Epithelial cell of esophagus (primary cell): ENCODE data around the gene PLEKHA7.

Source experiments
- DNase-seq: peaks from one replicate; pipeline ENCODE4 v3.0.0; 2010; ENCODE audit warnings: low read depth
- H3K4me3 ChIP-seq: 2 replicates; pipeline ENCODE4 v1.5.1; 2011; ENCODE audit warnings: mild to moderate bottlenecking, low read length, control low read depth
- CTCF ChIP-seq: IDR thresholded peaks from 2 replicates; pipeline ENCODE4 v1.5.1; 2011; ENCODE audit warnings: low read depth, mild to moderate bottlenecking, low read length, control low read depth, inconsistent platforms; ENCODE audit not compliant: insufficient read depth; ENCODE audit errors: missing control alignments

PLEKHA7 gene

DNA sequence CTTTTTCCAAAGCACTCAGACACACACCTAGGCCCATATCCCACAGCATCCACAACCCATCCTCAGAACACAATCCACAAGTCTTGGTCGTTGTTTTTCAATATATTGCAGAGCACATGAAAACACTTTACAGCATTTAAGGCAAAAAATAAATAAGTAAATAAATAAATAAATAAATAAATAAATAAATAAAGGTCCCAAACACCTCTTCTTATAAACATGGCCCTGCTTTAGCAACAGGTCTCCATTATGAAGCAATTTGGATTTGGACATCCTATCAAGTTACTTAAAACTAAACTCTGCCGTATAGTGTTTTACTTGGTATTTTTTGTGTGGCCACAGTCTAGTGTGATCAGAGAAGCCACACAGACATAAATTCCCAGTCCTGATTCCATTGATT, 10.7 kb upstream of the PLEKHA7 start:
- H3K4me3 ChIP-seq, result no peak overlapping the region
- no peak for TF ChIP-seq CTCF
- DNase-seq, result no peak

- no peak for DNase-seq
- TF ChIP-seq CTCF, result no peak
- H3K4me3 ChIP-seq, result no peak overlapping the region
Measured at GRCh38 chr11:17021511-17021910, 7.3 kb upstream of the PLEKHA7 start.

GRCh38 chr11:17020831-17021230, 6.6 kb upstream of the PLEKHA7 start:
- H3K4me3 ChIP-seq, result no peak overlapping the region
- TF ChIP-seq CTCF, result no peak
- DNase-seq, result no peak

GRCh38 chr11:17019232-17019631, 5.0 kb upstream of the PLEKHA7 start:
- H3K4me3 ChIP-seq, result no peak overlapping the region
- no peak for DNase-seq
- no peak for TF ChIP-seq CTCF

DNA sequence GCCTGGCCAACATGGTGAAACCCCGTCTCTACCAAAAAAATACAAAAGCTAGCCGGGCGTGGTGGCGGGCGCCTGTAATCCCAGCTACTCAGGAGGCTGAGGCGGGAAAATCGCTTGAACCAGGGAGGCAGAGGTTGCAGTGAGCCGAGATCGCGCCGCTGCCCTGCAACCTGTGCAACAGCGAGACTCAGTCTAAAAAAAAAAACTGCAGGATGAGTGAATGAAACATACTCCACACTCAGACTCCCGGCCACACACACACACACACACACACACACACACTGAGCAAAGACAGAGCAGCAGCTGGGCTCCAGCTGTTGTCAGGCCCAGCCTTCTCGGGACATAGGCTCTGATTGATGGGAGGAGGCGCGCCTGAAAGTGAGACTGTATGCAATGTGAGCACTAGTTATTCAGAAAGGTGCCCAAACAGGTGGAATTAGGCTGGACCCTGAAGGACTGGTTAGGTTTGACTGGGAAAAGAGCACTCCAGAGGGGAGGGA, 1.5 kb upstream of the PLEKHA7 start:
- no peak for DNase-seq
- TF ChIP-seq CTCF, result no peak
- no peak overlapping the region for H3K4me3 ChIP-seq

DNA sequence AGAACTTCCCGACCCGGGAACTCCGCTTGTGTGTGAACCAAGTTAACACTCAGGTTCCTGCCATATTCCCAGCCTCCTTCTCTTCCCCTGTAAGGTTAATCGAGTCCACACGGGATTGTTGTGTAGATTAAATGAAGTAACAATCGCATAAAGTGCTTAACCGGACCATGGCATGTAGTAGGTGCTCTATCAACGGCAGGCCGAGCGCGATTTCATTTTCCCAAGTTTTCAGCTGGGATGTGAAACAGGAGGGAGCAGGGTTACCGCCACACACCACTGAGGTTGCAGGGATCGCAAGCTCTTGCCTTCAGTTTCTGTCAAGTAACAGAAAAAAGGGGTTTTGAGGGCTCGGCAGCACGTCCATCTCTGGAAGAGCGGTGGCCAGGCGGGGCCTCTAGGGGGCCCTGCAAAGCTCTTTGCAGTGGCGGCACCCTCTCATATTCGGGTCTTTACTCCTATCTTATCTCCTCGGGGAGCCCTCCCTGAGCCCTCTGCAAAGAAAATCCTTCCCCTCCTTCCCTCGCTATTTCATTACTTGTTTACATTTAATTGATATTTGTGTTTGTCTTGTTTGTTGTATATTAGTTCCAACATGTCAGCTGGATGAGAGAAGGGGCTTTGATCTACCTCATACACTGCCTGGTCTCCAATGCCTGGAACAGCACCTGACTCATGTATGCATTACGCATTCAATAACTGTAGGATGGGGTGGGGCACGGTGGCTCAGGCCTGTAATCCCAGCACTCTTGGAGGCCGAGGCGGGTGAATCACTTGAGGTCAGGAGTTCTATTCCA, 816 bp upstream of the PLEKHA7 start:
- TF ChIP-seq CTCF, result peak; percentile 34
- DNase-seq, result peak; percentile 89
- peak overlapping the region; percentile 41 for H3K4me3 ChIP-seq
